ENCODE results near the gene ACBD5.
"Not testable (repeated sequence)": the region's sequence is repeated elsewhere in the genome, so short reads cannot be mapped to it uniquely, and the experiment has no call there.

Gene ACBD5

DNA sequence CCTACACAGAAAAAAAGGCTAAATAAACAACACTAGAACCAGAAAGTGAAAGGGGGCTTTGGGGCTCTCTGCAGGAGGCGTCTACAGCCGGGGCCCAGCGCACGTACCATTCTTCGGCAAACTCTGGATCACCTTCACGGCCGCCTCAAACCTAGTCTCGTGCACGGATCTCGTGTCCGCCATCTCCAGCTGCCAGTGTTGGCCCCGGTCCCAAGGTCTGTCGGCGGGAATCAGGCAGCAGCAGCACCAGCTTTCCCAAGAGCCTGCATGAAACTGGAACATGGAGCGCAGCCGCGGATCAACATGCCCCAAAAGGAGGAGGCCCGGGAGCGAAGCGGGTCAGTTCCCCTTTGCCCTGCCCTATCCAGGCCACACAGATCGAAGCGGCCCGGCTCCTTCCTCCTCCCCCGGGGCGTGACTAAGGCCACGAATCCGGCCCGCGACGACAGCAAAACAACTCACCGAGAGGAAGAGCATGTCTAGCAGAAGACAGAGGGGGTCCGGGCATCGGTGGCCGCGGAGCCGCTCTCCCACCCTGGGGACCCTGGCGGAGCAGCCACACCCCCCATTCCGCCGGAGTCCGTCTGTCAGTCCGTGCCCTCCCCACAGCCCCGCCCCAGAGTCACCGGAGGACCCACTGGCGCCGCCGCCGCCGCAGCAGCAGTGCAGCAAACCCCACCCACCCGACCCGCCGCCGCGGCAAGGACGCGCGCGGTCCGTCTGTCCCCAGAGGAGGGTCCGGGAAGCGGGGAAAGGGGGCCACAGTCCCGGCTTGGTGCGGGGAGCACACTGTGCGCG lies at the start of gene ACBD5:
Gene ACBD5, minus strand, starts transcription at position 586 of the 798 bp plus-strand sequence. Its CDS starts 109 bp downstream, at position 477.
- Mint-ChIP-seq H3K9me3 (no peaks in the 10 kb centered on the region), H3K27ac (peak within 1 kb of the TSS; percentile 96), H3K4me1 (peaks cover 22% of the 10 kb centered on the region), H3K4me3 (peak within 1 kb of the TSS; percentile 90), H3K27me3 (no peaks in the 10 kb centered on the region), H3K36me3 (peaks cover 3% of the 10 kb centered on the region)
- ATAC-seq (ENCODE audit: low read depth): peak; percentile 49
- DNase-seq (ENCODE audit: low spot score in 2 of 2): peak; percentile 66 to 72

- Mint-ChIP-seq H3K27ac (no peak overlapping the region), H3K4me3 (no peak overlapping the region), H3K9me3 (no peaks in the 10 kb centered on the region), H3K36me3 (peaks cover 2% of the 10 kb centered on the region), H3K27me3 (peaks cover 2% of the 10 kb centered on the region), H3K4me1 (no peaks in the 10 kb centered on the region)
- ATAC-seq (ENCODE audit: low read depth) (peak; percentile 60), DNase-seq (ENCODE audit: low spot score in 2 of 2) (no peak)
These were observed 44.5 kb upstream of the ACBD5 start for GRCh38 chr10:27285093-27285492.

- no peaks in the 10 kb centered on the region for H3K36me3 Mint-ChIP-seq
- DNase-seq (ENCODE audit: low spot score in 2 of 2) (no peak), ATAC-seq (ENCODE audit: low read depth) (no peak)
- H3K4me3 Mint-ChIP-seq: no peak overlapping the region
- H3K27ac Mint-ChIP-seq: no peak overlapping the region
- H3K4me1 Mint-ChIP-seq: no peaks in the 10 kb centered on the region
- peaks cover 1% of the 10 kb centered on the region for H3K9me3 Mint-ChIP-seq
- H3K27me3 Mint-ChIP-seq: peaks cover 13% of the 10 kb centered on the region
These were observed 36.0 kb upstream of the ACBD5 start for GRCh38 chr10:27276581-27276980.

DNA sequence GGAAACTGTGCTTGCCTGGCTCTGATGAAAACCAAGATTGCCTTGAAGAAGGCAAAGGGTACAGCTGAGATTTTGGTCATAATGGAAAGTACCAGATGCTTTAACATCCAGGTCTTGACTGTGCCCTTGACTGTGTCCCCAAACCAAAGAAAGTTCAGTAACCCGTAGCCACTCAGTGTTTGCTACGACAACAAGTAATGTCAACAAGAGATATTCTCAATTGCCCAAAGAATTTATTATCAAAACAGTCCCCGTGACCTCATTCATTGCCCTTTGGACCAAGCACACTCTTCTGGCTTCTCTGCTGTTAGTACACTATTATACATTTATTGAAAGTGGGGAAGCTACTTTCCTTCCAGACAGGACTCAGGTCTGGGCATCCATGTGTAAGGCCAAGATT lies 25.4 kb upstream of the ACBD5 start:
- H3K27me3 Mint-ChIP-seq: peaks cover 16% of the 10 kb centered on the region
- H3K27ac Mint-ChIP-seq; H3K36me3 Mint-ChIP-seq; ATAC-seq (ENCODE audit: low read depth); DNase-seq (ENCODE audit: low spot score in 2 of 2); H3K4me1 Mint-ChIP-seq; H3K9me3 Mint-ChIP-seq; H3K4me3 Mint-ChIP-seq: not testable (repeated sequence)

DNA sequence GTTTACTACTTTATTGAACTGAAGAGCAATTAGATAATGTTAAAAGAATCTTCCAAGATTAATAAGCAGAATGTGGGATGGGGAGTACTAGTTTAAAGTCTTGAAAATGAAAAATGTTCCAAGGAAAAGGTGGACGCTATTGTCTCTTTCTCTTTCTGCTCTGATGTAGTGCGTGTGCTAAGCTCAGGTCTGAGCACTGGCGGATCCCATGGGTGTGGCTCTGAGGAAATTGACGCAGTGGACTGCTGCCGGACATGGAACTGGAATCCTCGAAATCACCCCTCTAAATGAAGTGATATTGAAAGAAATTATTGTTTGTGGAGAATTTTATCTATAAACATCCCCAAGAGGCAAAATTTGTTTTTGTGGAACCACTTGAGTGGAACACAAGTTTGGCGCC lies 22.2 kb upstream of the ACBD5 start:
- not testable (repeated sequence) for H3K4me3 Mint-ChIP-seq; H3K36me3 Mint-ChIP-seq; H3K27ac Mint-ChIP-seq; H3K9me3 Mint-ChIP-seq; ATAC-seq (ENCODE audit: low read depth); DNase-seq (ENCODE audit: low spot score in 2 of 2)
- Mint-ChIP-seq H3K4me1 (peaks cover 10% of the 10 kb centered on the region), H3K27me3 (peaks cover 28% of the 10 kb centered on the region)

GRCh38 chr10:27258838-27259812 lies 18.5 kb upstream of the ACBD5 start:
- H3K4me1 Mint-ChIP-seq: peaks cover 10% of the 10 kb centered on the region
- H3K27ac Mint-ChIP-seq: peak overlapping the region; percentile 56
- ATAC-seq (ENCODE audit: low read depth) (peak; percentile 68), DNase-seq (ENCODE audit: low spot score in 2 of 2) (no peak)
- H3K36me3 Mint-ChIP-seq: no peaks in the 10 kb centered on the region
- H3K27me3 Mint-ChIP-seq: peaks cover 19% of the 10 kb centered on the region
- peak overlapping the region; percentile 95 for H3K4me3 Mint-ChIP-seq
- H3K9me3 Mint-ChIP-seq: no peaks in the 10 kb centered on the region

DNA sequence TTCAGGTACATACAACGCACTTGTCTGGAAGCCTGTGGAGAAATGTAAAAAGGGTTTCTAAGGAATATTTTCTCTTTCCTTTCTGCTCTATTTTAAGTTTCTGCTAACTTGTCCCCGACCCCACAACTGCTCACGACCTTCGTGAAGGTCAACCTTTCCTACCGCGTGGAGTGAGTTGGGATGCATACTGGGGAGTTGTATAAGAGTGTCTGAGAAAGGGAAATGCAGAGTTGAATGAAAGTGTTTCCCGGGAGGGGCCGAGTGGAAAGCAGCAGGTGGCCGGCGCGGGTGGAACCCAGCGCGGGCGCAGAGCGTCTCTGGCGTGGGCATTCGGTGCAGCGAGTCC lies 17.9 kb upstream of the ACBD5 start:
- DNase-seq (ENCODE audit: low spot score in 2 of 2) (no peak), ATAC-seq (ENCODE audit: low read depth) (peak; percentile 22)
- no peaks in the 10 kb centered on the region for H3K36me3 Mint-ChIP-seq
- H3K27ac Mint-ChIP-seq: no peak overlapping the region
- peaks cover 14% of the 10 kb centered on the region for H3K4me1 Mint-ChIP-seq
- H3K9me3 Mint-ChIP-seq: no peaks in the 10 kb centered on the region
- H3K27me3 Mint-ChIP-seq: peaks cover 17% of the 10 kb centered on the region
- peak overlapping the region; percentile 89 for H3K4me3 Mint-ChIP-seq

DNA sequence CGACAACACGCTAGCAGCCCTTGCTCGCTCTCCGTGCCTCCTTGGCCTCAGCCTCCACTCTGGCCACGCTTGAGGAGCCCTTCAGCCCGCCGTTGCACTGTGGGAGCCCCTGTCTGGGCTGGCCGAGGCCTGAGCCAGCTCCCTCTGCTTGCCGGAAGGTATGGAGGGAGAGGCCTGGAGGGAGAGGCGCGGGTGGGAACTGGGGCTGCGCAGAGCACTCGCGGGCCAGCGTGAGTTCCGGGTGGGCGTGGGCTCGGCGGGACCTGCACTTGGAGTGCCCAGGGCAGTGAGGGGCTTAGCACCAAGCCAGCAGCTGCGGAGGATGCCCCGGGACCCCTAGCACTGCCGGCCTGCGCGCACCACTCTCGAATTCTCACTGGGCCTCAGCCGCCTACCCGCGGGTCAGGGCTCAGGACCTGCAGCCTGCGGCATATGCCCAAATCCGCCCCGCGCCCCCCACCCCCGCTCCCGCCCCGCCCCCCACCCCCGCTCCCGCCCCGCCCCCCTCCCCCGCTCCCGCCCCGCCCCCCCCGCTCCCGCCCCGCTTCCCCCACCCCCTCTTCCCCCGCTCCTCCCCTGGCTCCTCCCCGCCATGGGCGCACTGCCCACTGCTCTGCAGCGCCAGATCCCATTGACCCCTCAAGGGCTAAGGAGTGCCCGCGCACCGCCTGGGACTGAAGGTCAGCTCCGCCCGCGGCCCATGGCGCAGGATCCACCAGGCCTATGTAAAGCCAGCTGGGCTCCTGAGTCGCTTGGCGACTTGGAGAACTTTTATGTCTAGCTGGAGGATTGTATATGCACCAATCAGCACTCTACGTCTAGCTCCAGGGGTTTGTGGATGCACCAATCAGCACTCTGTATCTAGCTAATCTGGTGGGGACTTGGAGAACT lies 15.9 kb upstream of the ACBD5 start:
- no peak for DNase-seq (ENCODE audit: low spot score in 2 of 2)
- Mint-ChIP-seq H3K27ac (no peak overlapping the region), H3K4me3 (no peak overlapping the region)

DNA sequence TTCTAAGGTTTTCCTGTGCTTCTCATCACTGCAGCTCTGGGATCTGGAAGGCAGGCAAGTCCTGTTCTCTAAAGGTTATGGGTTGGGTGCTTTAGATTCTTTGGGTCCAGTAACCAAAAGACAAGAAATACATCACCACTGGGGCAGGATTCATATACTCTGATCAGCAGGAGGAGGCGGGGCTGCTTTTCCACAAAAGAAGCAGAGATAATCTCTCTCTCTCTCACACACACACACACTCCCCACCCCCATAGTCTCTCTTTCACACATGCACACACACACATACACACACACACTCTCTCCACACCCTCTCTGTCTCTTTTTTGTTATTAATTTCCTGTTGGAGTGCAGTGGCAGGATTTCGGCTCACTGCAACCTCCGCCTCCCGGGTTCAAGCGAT lies 13.0 kb upstream of the ACBD5 start:
- ATAC-seq (ENCODE audit: low read depth): no peak
- Mint-ChIP-seq H3K36me3 (peaks cover 6% of the 10 kb centered on the region), H3K4me1 (peaks cover 15% of the 10 kb centered on the region), H3K4me3 (peak overlapping the region; percentile 52), H3K9me3 (no peaks in the 10 kb centered on the region), H3K27ac (peak overlapping the region; percentile 17), H3K27me3 (peaks cover 8% of the 10 kb centered on the region)
- no peak for DNase-seq (ENCODE audit: low spot score in 2 of 2)

More for the DNA sequence above, 15.9 kb upstream of the ACBD5 start:
- H3K27me3 Mint-ChIP-seq: peaks cover 16% of the 10 kb centered on the region
- peaks cover 18% of the 10 kb centered on the region for H3K4me1 Mint-ChIP-seq
- no peaks in the 10 kb centered on the region for H3K9me3 Mint-ChIP-seq
- no peak for ATAC-seq (ENCODE audit: low read depth)
- H3K36me3 Mint-ChIP-seq: no peaks in the 10 kb centered on the region

DNA sequence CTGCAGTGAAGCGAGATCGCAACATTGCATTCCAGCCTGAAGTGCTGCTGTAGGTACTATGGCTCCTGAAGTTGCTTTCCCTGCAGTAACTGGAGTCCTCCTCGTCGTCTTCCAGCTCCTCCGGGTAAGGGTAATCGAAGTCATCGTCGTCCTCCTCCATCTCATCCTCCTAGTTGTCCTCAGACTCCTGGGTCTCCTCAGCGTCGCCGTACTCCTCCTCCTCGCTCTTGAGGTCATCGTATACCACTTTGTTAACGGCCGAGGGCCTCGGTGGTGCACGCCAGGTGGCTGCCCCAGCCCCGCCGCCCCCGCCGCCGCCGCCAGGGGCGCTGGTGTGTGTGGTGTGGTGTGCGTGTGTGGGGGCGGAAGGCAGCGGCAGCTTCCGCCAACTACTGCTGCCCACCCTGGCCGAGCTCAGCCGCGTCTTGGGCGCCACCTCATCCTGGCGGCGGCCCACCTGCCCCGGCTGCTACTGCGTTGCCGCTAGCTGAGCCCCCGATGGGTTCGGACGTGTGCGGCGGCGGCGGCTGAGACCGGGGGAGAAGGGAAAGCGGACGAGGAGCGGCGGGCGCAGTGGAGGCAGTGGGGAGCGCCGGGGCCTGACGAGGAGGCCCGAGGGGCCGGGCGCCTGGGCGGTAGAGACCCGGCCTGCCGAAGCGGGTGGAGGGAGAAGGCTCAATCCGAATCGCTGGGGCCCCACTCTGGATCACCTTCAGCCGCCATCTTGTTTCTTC lies 11.8 kb upstream of the ACBD5 start:
- Mint-ChIP-seq H3K27me3 (peaks cover 1% of the 10 kb centered on the region), H3K9me3 (no peaks in the 10 kb centered on the region), H3K4me1 (peaks cover 11% of the 10 kb centered on the region)

GRCh38 chr10:27251554-27251953 lies 11.0 kb upstream of the ACBD5 start:
- H3K9me3 Mint-ChIP-seq: no peaks in the 10 kb centered on the region
- no peaks in the 10 kb centered on the region for H3K27me3 Mint-ChIP-seq
- no peak overlapping the region for H3K27ac Mint-ChIP-seq
- peak overlapping the region; percentile 37 for H3K4me3 Mint-ChIP-seq
- peaks cover 7% of the 10 kb centered on the region for H3K36me3 Mint-ChIP-seq
- peaks cover 11% of the 10 kb centered on the region for H3K4me1 Mint-ChIP-seq
- no peak for ATAC-seq (ENCODE audit: low read depth)
- DNase-seq (ENCODE audit: low spot score in 2 of 2): no peak

More for the DNA sequence above, 11.8 kb upstream of the ACBD5 start:
- peak; percentile 81 to 89 for DNase-seq (ENCODE audit: low spot score in 2 of 2)
- peak; percentile 99 for ATAC-seq (ENCODE audit: low read depth)
- Mint-ChIP-seq H3K36me3 (peaks cover 6% of the 10 kb centered on the region), H3K27ac (peak overlapping the region; percentile 89), H3K4me3 (peak overlapping the region; percentile 86)

- H3K27me3 Mint-ChIP-seq: no peaks in the 10 kb centered on the region
- DNase-seq (ENCODE audit: low spot score in 2 of 2): no peak
- H3K36me3 Mint-ChIP-seq: peaks cover 12% of the 10 kb centered on the region
- H3K4me3 Mint-ChIP-seq: no peak overlapping the region
- ATAC-seq (ENCODE audit: low read depth): no peak
- H3K4me1 Mint-ChIP-seq: peaks cover 12% of the 10 kb centered on the region
- no peak overlapping the region for H3K27ac Mint-ChIP-seq
- no peaks in the 10 kb centered on the region for H3K9me3 Mint-ChIP-seq
These were observed 7.6 kb upstream of the ACBD5 start for GRCh38 chr10:27248215-27248614.

- ATAC-seq (ENCODE audit: low read depth): no peak
- Mint-ChIP-seq H3K36me3 (peaks cover 12% of the 10 kb centered on the region), H3K27me3 (no peaks in the 10 kb centered on the region), H3K27ac (no peak overlapping the region), H3K9me3 (no peaks in the 10 kb centered on the region), H3K4me1 (peaks cover 16% of the 10 kb centered on the region), H3K4me3 (no peak overlapping the region)
- DNase-seq (ENCODE audit: low spot score in 2 of 2): no peak
These were observed 6.8 kb upstream of the ACBD5 start for GRCh38 chr10:27247441-27247840.
